Epidermal melanocyte (primary cell): ENCODE results near the gene MRPL34.

Source experiments
- DNase-seq: peaks from one replicate; pipeline ENCODE4 v3.0.0; 2011; ENCODE audit warnings: low spot score; ENCODE audit not compliant: insufficient read length

The MRPL34 gene

GRCh38 chr19:17340302-17340870, 34.7 kb downstream of the MRPL34 start:
- no peak for DNase-seq

- DNase-seq, result no peak
Measured at GRCh38 chr19:17340871-17341357, 35.2 kb downstream of the MRPL34 start.

DNA sequence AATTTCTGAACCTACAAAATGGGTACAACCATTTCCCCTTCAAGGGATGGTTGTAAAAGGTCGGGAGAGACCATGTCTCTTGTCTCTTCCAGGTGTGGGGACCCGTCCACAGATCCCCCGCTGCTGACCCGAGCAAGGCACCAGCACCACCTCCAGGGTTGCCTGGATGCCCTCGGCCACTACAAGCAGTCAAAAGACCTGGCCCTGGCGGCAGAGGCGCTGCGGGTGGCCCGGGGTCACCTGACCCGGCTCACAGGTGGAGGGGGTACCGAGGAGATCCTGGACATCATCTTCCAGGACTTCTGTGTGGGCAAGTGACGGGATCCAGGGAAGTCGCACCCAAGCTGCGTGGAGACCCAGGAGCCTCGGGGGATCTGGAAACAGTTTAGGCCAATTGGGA, 35.7 kb downstream of the MRPL34 start:
- DNase-seq, result no peak

DNA sequence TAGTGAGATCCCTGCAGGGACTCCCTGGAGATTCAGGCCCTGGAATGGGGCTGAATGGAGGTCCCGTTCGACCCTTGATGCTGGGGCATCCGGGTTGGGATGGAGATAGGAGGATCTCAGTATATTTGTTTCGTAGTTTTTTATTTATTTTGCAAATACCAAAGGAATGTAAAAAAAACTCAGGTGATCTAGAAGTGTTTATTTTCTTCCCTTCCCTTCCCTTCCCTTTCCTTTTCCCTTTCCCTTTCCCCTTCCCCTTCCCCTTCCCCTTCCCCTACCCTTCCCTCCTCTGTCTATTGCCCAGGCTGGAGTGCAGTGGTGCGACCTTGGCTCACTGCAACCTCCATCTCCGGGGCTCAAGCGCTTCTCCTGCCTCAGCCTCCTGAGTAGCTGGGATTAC, 36.2 kb downstream of the MRPL34 start:
- no peak for DNase-seq

- DNase-seq, result no peak
Measured at GRCh38 chr19:17346109-17346671, 40.5 kb downstream of the MRPL34 start.

GRCh38 chr19:17347361-17347760, 41.7 kb downstream of the MRPL34 start:
- no peak for DNase-seq

- no peak for DNase-seq
Measured at GRCh38 chr19:17347877-17348276, 42.2 kb downstream of the MRPL34 start.

- no peak for DNase-seq
Measured at GRCh38 chr19:17348700-17349099, 43.0 kb downstream of the MRPL34 start.

DNA sequence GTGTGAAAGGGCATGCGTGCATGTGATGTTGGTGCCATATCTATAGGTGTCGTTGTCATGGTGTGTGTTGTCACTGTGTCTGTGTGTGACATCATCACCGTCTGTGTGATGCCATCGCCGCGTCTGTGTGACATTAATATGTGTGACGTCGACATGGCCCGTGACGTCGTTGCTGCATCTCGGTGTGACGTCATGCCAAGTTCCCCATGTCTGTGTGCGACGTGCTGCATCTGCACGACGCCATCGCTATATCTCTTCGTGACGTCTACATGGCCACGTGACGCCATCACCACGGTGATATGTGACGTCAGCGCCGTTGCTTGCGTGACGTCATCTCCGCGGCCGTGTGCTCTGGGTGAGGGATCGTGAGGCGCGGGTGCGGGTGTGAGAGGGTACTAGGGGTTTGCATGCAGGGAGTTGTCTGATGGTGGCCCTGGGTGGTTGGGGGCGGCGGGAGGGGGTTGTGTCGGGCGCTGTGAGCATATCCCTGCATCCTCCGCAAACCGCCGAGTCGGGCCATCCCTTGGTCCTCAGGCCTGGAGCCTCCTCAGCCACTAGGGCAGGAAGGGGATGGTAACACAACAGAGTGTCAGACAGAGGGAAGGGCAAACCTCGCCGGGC, 46.3 kb downstream of the MRPL34 start:
- no peak for DNase-seq

DNA sequence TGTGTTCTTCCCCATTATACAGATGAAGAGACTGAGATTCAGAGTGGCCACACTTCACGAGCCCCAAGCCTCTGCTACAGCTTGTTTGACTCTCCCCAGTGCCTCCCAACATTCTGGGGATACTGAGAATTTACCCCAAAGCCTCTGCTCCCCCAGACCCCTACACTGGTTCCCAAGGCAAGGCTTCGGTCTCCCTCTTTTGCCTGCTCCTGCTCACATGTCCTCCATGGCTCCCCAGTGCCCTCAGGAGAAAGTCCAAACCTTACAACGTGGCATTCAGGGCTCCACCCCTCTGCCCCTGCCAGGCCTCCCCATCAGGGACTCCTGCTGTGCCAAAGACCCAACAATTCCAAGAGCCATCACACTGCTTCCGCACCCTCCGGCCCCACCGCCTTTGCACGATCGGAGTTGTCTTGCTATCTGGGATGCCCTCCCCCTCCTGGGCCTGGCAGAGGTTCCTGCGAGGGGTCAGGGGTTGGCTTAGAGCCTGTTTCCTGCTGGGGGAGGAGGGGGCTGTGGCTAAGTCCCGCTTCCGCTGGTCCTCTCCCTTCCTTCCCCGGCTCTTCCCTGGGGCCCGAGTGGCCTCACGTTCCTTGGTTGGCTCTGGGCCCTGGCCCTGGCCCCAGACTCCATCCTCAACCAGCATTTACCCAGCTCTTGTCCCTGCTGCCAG, 47.1 kb downstream of the MRPL34 start:
- DNase-seq, result no peak

DNA sequence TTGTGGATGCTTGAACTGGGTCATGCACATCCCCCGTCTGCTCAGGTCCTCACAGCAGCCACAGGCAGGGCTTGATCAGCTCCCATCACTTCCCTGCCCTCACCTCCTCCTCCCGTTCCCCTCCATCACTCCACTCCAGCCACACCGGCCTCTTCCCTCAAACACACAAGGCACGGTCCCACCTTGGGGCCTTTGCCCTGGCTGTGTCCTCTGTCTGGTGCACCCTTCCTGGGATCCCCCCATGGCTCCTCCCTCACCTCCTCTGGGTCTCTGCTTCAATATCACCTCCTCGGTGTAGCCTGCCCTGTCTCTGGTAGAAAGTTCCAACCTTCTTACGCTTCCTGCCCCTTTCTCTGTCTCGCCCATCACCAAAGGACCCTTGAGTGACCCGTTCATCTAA, 47.7 kb downstream of the MRPL34 start:
- DNase-seq, result no peak
